H1 (cell line): ENCODE results near the gene BCL11A. TPM values are rescaled to one million over a fixed set of nuclear protein-coding genes. Genes with fewer than 3 reads are reported as not detected.

Experiments
- CTCF ChIA-PET: fragments of 300-600 bp; sonication (Branson Sonifier 250); formaldehyde crosslinking; loops from one replicate; lab custom pipeline; 2021; ENCODE audit not compliant: partially characterized antibody; lab: Charles Lee
- POLR2A ChIA-PET: fragments of 300-600 bp; sonication (Branson Sonifier 250); formaldehyde crosslinking; loops from one replicate; lab custom pipeline; 2021; ENCODE audit warnings: inconsistent platforms; ENCODE audit not compliant: partially characterized antibody; lab: Charles Lee
- DNase-seq, 2 experiments: peaks; one replicate each; pipeline versions ENCODE4 v3.0.0 to v3.0.0-alpha.2; 2010 to 2022; ENCODE audit warnings: low spot score in 2 of 2, low read depth in 1 of 2, mixed read lengths in 1 of 2
- FAIRE-seq: peaks from 2 replicates; lab custom pipeline; 2011; peaks lifted over from hg19 to GRCh38; lab: Jason Lieb, UNC
- H2AFZ ChIP-seq: 2 replicates; pipeline ENCODE4 v1.8.1; 2012; ENCODE audit warnings: low read length, inconsistent platforms
- H2AK5ac ChIP-seq: 2 replicates; pipeline ENCODE4 v1.6.1; 2013; ENCODE audit warnings: low read depth, low read length
- H2BK120ac ChIP-seq: replicated peaks from 2 replicates; pipeline ENCODE3; 2013; ENCODE audit warnings: low read depth, low read length, inconsistent platforms
- H2BK12ac ChIP-seq: 2 replicates; pipeline ENCODE4 v1.6.1; 2013; ENCODE audit warnings: low read depth, low read length
- H2BK15ac ChIP-seq: 2 replicates; pipeline ENCODE4 v1.6.1; 2013; ENCODE audit warnings: low read length
- H2BK20ac ChIP-seq: 2 replicates; pipeline ENCODE4 v1.6.1; 2013; ENCODE audit warnings: low read length
- H2BK5ac ChIP-seq: 2 replicates; pipeline ENCODE4 v1.6.1; 2013; ENCODE audit warnings: low read depth, low read length
- H3K14ac ChIP-seq: 2 replicates; pipeline ENCODE4 v1.6.1; 2013; ENCODE audit warnings: inconsistent platforms; ENCODE audit not compliant: insufficient read length
- H3K18ac ChIP-seq: 2 replicates; pipeline ENCODE4 v1.6.1; 2013; ENCODE audit warnings: low read length; ENCODE audit errors: extremely low read depth
- H3K23ac ChIP-seq: 2 replicates; pipeline ENCODE4 v1.6.1; 2013; ENCODE audit warnings: inconsistent platforms; ENCODE audit not compliant: insufficient read length
- H3K23me2 ChIP-seq: 2 replicates; pipeline ENCODE4 v1.6.1; 2013; ENCODE audit warnings: low read depth, low read length
- H3K27ac ChIP-seq: 2 replicates; pipeline ENCODE4 v1.6.1; 2011; ENCODE audit warnings: low read depth, low read length, inconsistent platforms
- H3K27me3 ChIP-seq, 4 experiments: replicated peaks in 1 of 4; 1 replicate in 1 of 4; 2 replicates in 3 of 4; pipeline versions ENCODE4 v1.6.1 to v1.8.1; 2011 to 2013; ENCODE audit warnings: low read length in 3 of 4, mild to moderate bottlenecking in 3 of 4, inconsistent platforms in 2 of 4, mixed read lengths in 2 of 4, moderate library complexity in 1 of 4; ENCODE audit not compliant: control insufficient read depth in 3 of 4, insufficient read depth in 3 of 4; ENCODE audit errors: extremely low read depth in 1 of 4
- H3K36me3 ChIP-seq, 4 experiments: 2 replicates each; pipeline versions ENCODE4 v1.6.1 to v1.8.1; 2011 to 2013; ENCODE audit warnings: mild to moderate bottlenecking in 4 of 4, low read length in 3 of 4, moderate library complexity in 2 of 4, control low read depth in 1 of 4, inconsistent platforms in 1 of 4; ENCODE audit not compliant: insufficient read depth in 4 of 4, control insufficient read depth in 2 of 4
- H3K4ac ChIP-seq: replicated peaks from 2 replicates; pipeline ENCODE3; 2013; ENCODE audit warnings: low read length, low read depth, mixed read lengths, inconsistent platforms; ENCODE audit not compliant: insufficient read length
- H3K4me1 ChIP-seq, 4 experiments: replicated peaks in 1 of 4; 1 replicate in 1 of 4; 2 replicates in 3 of 4; pipeline versions ENCODE4 v1.6.1 to v1.8.1; 2011 to 2013; ENCODE audit warnings: low read length in 3 of 4, inconsistent platforms in 2 of 4, mixed read lengths in 1 of 4; ENCODE audit not compliant: insufficient read depth in 4 of 4, control insufficient read depth in 3 of 4
- H3K4me2 ChIP-seq, 2 experiments: 2 replicates each; pipeline versions ENCODE4 v1.6.1 to v1.8.1; 2011 to 2013; ENCODE audit warnings: low read depth in 2 of 2, low read length in 2 of 2, control low read depth in 1 of 2, inconsistent platforms in 1 of 2, mild to moderate bottlenecking in 1 of 2; ENCODE audit not compliant: insufficient read depth in 1 of 2
- H3K4me3 ChIP-seq, 4 experiments: fragments of 200-600, 300-600 bp in 1 of 4; sonication (generic), shearing (Covaris generic), sonication (Bioruptor Twin) in 1 of 4; 2 replicates each; pipeline versions ENCODE4 v1.5.1 to v1.8.1; 2011 to 2016; ENCODE audit warnings: low read length in 4 of 4, low read depth in 3 of 4, control low read depth in 2 of 4, inconsistent platforms in 2 of 4, mild to moderate bottlenecking in 2 of 4, mixed read lengths in 1 of 4, moderate library complexity in 1 of 4; ENCODE audit not compliant: insufficient read depth in 2 of 4; ENCODE audit errors: extremely low read depth in 1 of 4
- H3K56ac ChIP-seq: replicated peaks from 2 replicates; pipeline ENCODE3; 2013; ENCODE audit warnings: low read depth, mild to moderate bottlenecking, mixed read lengths, low read length, inconsistent platforms; ENCODE audit not compliant: insufficient read length
- H3K79me1 ChIP-seq: 2 replicates; pipeline ENCODE4 v1.6.1; 2013; ENCODE audit warnings: low read depth, low read length, control low read depth
- H3K79me2 ChIP-seq, 2 experiments: 2 replicates each; pipeline versions ENCODE4 v1.6.1 to v1.8.1; 2012 to 2013; ENCODE audit warnings: low read length in 2 of 2, mild to moderate bottlenecking in 2 of 2, inconsistent platforms in 1 of 2; ENCODE audit not compliant: insufficient read depth in 2 of 2, control insufficient read depth in 1 of 2
- H3K9ac ChIP-seq, 4 experiments: replicated peaks in 1 of 4; 1 replicate in 1 of 4; 2 replicates in 3 of 4; pipeline versions ENCODE4 v1.6.1 to v1.8.1; 2011 to 2013; ENCODE audit warnings: low read depth in 3 of 4, low read length in 3 of 4, control low read depth in 2 of 4, mild to moderate bottlenecking in 2 of 4, moderate library complexity in 2 of 4, inconsistent platforms in 1 of 4; ENCODE audit errors: extremely low read depth in 1 of 4
- H3K9me3 ChIP-seq, 2 experiments: 2 replicates each; pipeline versions ENCODE4 v1.6.1 to v1.8.1; 2012 to 2013; ENCODE audit warnings: mild to moderate bottlenecking in 2 of 2, moderate library complexity in 2 of 2, control low read depth in 1 of 2, inconsistent platforms in 1 of 2, low read depth in 1 of 2, low read length in 1 of 2, mixed read lengths in 1 of 2; ENCODE audit not compliant: insufficient read depth in 2 of 2
- H4K20me1 ChIP-seq, 2 experiments: replicated peaks in 1 of 2; 2 replicates each; pipeline versions ENCODE3 to v1.8.1; 2011 to 2013; ENCODE audit warnings: inconsistent platforms in 2 of 2, low read length in 2 of 2, mild to moderate bottlenecking in 1 of 2; ENCODE audit not compliant: insufficient read depth in 2 of 2, control insufficient read depth in 1 of 2
- H4K5ac ChIP-seq: 2 replicates; pipeline ENCODE4 v1.6.1; 2013; ENCODE audit warnings: low read length, low read depth, mixed read lengths, inconsistent platforms; ENCODE audit not compliant: insufficient read length
- H4K8ac ChIP-seq: 2 replicates; pipeline ENCODE4 v1.8.0; 2013; ENCODE audit warnings: mild to moderate bottlenecking, moderate library complexity, low read length, inconsistent platforms; ENCODE audit not compliant: insufficient read depth; ENCODE audit errors: extremely low read depth
- H4K91ac ChIP-seq: replicated peaks from 2 replicates; pipeline ENCODE3; 2013; ENCODE audit warnings: low read length, mixed read lengths, inconsistent platforms; ENCODE audit not compliant: insufficient read length
- HDAC2 ChIP-seq, 2 experiments: fragments of 300-600 bp in 1 of 2; sonication (generic) in 1 of 2; IDR thresholded peaks; 2 replicates each; pipeline ENCODE4 v1.6.1; 2011 to 2012; ENCODE audit warnings: low read depth in 2 of 2, low read length in 2 of 2, mild to moderate bottlenecking in 2 of 2, moderate library complexity in 2 of 2, borderline replicate concordance in 1 of 2, inconsistent platforms in 1 of 2
- SRF ChIP-seq: IDR thresholded peaks from 2 replicates; pipeline ENCODE4 v1.6.1; 2011; ENCODE audit warnings: mild to moderate bottlenecking, low read depth, low read length, moderate library complexity
- WGBS, 2 experiments: shearing (Covaris generic) in 1 of 2; methylation state at CpG; one replicate each; pipeline versions ENCODE4 v1.1.6 to v1.1.7; 2013 to 2015; ENCODE audit warnings: low lambda C conversion rate in 2 of 2, mixed read lengths in 2 of 2, inconsistent platforms in 1 of 2, low coverage in 1 of 2, missing lambda C conversion rate in 1 of 2; ENCODE audit not compliant: insufficient replicate concordance in 2 of 2, insufficient coverage in 1 of 2, insufficient read length in 1 of 2; ENCODE audit errors: extremely low coverage in 1 of 2, missing lambda C conversion rate in 1 of 2; 5-methylcytosine and 5-hydroxymethylcytosine counted together
- polyA plus RNA-seq, 7 experiments: library from polyadenylated mRNA; depleted of rRNA in 3 of 7; stranded (reverse) in 5 of 7; unstranded in 2 of 7; fragments of >200 nt in 5 of 7; fragments of 200-250 nt in 2 of 7; gene quantifications; 1 replicate in 5 of 7; 2 replicates in 1 of 7; 4 replicates in 1 of 7; pipeline versions ENCODE4 v1.2.1 to v1.2.3, GENCODE V29; 2011 to 2013; ENCODE audit warnings: missing spikeins in 2 of 7, mixed read lengths in 2 of 7
- total RNA-seq: library from RNA; stranded (reverse); fragmentation: NEBNext Ultra II Directional; extraction: Animal tissue kit (Norgen Biotek cat#: 25700); gene quantifications from 2 replicates; pipeline ENCODE4 v1.2.1, GENCODE V29; 2021

Gene BCL11A
- total and polyA plus RNA-seq, 2 of the 8 experiments (the other 6 are each of a cell fraction or from before 2014, with no cell fraction given) = 11.9 to 59.3 TPM

GRCh38 chr2:60469536-60470317, 83.7 kb downstream of the BCL11A start:
- Histone ChIP-seq H4K91ac (no peak overlapping the region), H3K36me3 (peaks cover 0 to 19% (median 5%) of the 10 kb centered on the region in 4 experiments; a peak in 4 of 8 replicates), H4K20me1 (peaks cover 7 to 15% of the 10 kb centered on the region in 2 experiments), H2BK120ac (no peak overlapping the region), H2BK20ac (no peak overlapping the region), H3K23ac (no peak overlapping the region), H3K4me2 (peak overlapping the region in 1 of 2 experiments; percentile 33; a peak in 1 of 4 replicates), H3K4ac (no peak overlapping the region), H3K79me1 (peaks cover 8% of the 10 kb centered on the region), H2AFZ (no peak overlapping the region), H2BK12ac (no peak overlapping the region), H3K56ac (no peak overlapping the region), H3K14ac (no peak overlapping the region), H3K9ac (no peak overlapping the region), H4K5ac (no peak overlapping the region), H3K27ac (no peak overlapping the region), H3K4me3 (no peak overlapping the region), H3K18ac (no peak overlapping the region), H2BK5ac (no peak overlapping the region), H4K8ac (no peak overlapping the region), H2BK15ac (no peak overlapping the region), H3K4me1 (peaks cover 8 to 38% (median 38%) of the 10 kb centered on the region in 4 experiments), H3K79me2 (peaks cover 5 to 71% of the 10 kb centered on the region in 2 experiments), H3K23me2 (peaks cover 7% of the 10 kb centered on the region), H2AK5ac (0 out of 2 replicates have a peak overlapping the region, but pooled peaks have one; percentile 41), H3K9me3 (no peaks in the 10 kb centered on the region; a peak in 1 of 4 replicates), H3K27me3 (no peaks in the 10 kb centered on the region)
- DNase-seq (no peak), FAIRE-seq (no peak)
- ChIA-PET POLR2A (no interaction called here), CTCF (interaction anchor here (0.9 kb wide), 1 partner anchor 13 kb away, joined by 3 read pairs; no protein-coding TSS in a partner anchor)
- whole genome bisulfite sequencing, 2 experiments = 91% methylated on average over 6 of the region's 6 CpGs; no CpG with 5 or more reads in 1 of the 2 experiments
- TF ChIP-seq SRF (no peak), HDAC2 (IDR thresholded peaks at IDR 0.05; ENCODE audit: borderline replicate concordance in 1 of 2, low read depth in 2 of 2, low read length in 2 of 2) (no peak)
